ENCODE measurements around the gene PTPN14.

The PTPN14 gene

GRCh38 chr1:214321705-214322453, 229.5 kb downstream of the PTPN14 start:
- no peak overlapping the region for H3K27ac ChIP-seq (ENCODE audit: extremely low read depth, low read depth, low read length)
- no peak overlapping the region for H3K4me3 ChIP-seq (ENCODE audit: low read depth, low read length)
- no peaks in the 10 kb centered on the region for H3K9me3 ChIP-seq (ENCODE audit: control insufficient read depth, insufficient read depth, low read depth, low read length)
- POLR2A ChIA-PET, result no interaction called here
- TF ChIP-seq PRDM10 (tag by site-specific recombination; IDR thresholded peaks at IDR 0.05) (no peak), ZNF404 (tag by site-specific recombination; IDR thresholded peaks at IDR 0.05) (no peak), MYNN (tag by site-specific recombination; IDR thresholded peaks at IDR 0.05; ENCODE audit: borderline replicate concordance) (no peak), ZNF37A (tag by site-specific recombination; IDR thresholded peaks at IDR 0.05) (no peak), ZNF629 (tag by site-specific recombination; IDR thresholded peaks at IDR 0.05) (no peak), ZNF513 (tag by site-specific recombination; IDR thresholded peaks at IDR 0.05) (no peak), ZNF174 (tag by site-specific recombination; IDR thresholded peaks at IDR 0.05) (no peak), ZBTB1 (tag by site-specific recombination; IDR thresholded peaks at IDR 0.05) (no peak), ZNF530 (tag by site-specific recombination; IDR thresholded peaks at IDR 0.05; ENCODE audit: low read depth) (no peak)
- TF ChIP-seq, protein P1, sequence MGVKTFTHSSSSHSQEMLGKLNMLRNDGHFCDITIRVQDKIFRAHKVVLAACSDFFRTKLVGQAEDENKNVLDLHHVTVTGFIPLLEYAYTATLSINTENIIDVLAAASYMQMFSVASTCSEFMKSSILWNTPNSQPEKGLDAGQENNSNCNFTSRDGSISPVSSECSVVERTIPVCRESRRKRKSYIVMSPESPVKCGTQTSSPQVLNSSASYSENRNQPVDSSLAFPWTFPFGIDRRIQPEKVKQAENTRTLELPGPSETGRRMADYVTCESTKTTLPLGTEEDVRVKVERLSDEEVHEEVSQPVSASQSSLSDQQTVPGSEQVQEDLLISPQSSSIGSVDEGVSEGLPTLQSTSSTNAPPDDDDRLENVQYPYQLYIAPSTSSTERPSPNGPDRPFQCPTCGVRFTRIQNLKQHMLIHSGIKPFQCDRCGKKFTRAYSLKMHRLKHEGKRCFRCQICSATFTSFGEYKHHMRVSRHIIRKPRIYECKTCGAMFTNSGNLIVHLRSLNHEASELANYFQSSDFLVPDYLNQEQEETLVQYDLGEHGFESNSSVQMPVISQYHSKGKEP (tag by site-specific recombination; IDR thresholded peaks at IDR 0.05), result no peak
- no peaks in the 10 kb centered on the region for H3K4me1 ChIP-seq (ENCODE audit: control insufficient read depth, insufficient read depth, low read length)
- CTCF ChIA-PET, result interaction anchor here (1.3 to 2.5 kb wide), 2 partner anchors 9 to 61 kb away, joined by 3 to 17 read pairs; no protein-coding TSS in a partner anchor
- peaks cover 0 to 18% of the 10 kb centered on the region in 2 experiments; a peak in 1 of 3 replicates for H3K36me3 ChIP-seq (ENCODE audit: control insufficient read depth in 2 of 2, insufficient read depth in 1 of 2, low read length in 2 of 2)

GRCh38 chr1:214319938-214320337, 231.5 kb downstream of the PTPN14 start:
- H3K4me1 ChIP-seq (ENCODE audit: control insufficient read depth, insufficient read depth, low read length), result no peaks in the 10 kb centered on the region
- no peak overlapping the region for H3K4me3 ChIP-seq (ENCODE audit: low read depth, low read length)
- no peaks in the 10 kb centered on the region for H3K9me3 ChIP-seq (ENCODE audit: control insufficient read depth, insufficient read depth, low read depth, low read length)
- CTCF ChIA-PET, result interaction anchor here (0.7 to 5.5 kb wide), 4 partner anchors 8 to 175 kb away, joined by 3 to 45 read pairs (median 16); no protein-coding TSS in a partner anchor
- no peak overlapping the region for H3K27ac ChIP-seq (ENCODE audit: extremely low read depth, low read depth, low read length)
- peaks cover 0 to 18% of the 10 kb centered on the region in 2 experiments; a peak in 1 of 3 replicates for H3K36me3 ChIP-seq (ENCODE audit: control insufficient read depth in 2 of 2, insufficient read depth in 1 of 2, low read length in 2 of 2)
- POLR2A ChIA-PET, result no interaction called here
- TF ChIP-seq, protein P2, sequence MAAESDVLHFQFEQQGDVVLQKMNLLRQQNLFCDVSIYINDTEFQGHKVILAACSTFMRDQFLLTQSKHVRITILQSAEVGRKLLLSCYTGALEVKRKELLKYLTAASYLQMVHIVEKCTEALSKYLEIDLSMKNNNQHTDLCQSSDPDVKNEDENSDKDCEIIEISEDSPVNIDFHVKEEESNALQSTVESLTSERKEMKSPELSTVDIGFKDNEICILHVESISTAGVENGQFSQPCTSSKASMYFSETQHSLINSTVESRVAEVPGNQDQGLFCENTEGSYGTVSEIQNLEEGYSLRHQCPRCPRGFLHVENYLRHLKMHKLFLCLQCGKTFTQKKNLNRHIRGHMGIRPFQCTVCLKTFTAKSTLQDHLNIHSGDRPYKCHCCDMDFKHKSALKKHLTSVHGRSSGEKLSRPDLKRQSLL (tag by site-specific recombination; IDR thresholded peaks at IDR 0.05), result no peak
- TF ChIP-seq ZXDB (tag by site-specific recombination; IDR thresholded peaks at IDR 0.05) (no peak), ZNF169 (tag by site-specific recombination; IDR thresholded peaks at IDR 0.05) (no peak), ZNF558 (tag by site-specific recombination; IDR thresholded peaks at IDR 0.05) (no peak), ZNF544 (tag by site-specific recombination; IDR thresholded peaks at IDR 0.05) (no peak), ZNF704 (tag by site-specific recombination; IDR thresholded peaks at IDR 0.05) (no peak), ZBTB17 (tag by site-specific recombination; IDR thresholded peaks at IDR 0.05) (no peak), ZNF175 (tag by site-specific recombination; IDR thresholded peaks at IDR 0.05) (no peak)
- TF ChIP-seq, protein P3, sequence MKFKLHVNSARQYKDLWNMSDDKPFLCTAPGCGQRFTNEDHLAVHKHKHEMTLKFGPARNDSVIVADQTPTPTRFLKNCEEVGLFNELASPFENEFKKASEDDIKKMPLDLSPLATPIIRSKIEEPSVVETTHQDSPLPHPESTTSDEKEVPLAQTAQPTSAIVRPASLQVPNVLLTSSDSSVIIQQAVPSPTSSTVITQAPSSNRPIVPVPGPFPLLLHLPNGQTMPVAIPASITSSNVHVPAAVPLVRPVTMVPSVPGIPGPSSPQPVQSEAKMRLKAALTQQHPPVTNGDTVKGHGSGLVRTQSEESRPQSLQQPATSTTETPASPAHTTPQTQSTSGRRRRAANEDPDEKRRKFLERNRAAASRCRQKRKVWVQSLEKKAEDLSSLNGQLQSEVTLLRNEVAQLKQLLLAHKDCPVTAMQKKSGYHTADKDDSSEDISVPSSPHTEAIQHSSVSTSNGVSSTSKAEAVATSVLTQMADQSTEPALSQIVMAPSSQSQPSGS (tag by site-specific recombination; IDR thresholded peaks at IDR 0.05; ENCODE audit: low read depth), result peak; percentile 25; the same call in 1 of the 2 replicates
- TF ChIP-seq, protein P4, sequence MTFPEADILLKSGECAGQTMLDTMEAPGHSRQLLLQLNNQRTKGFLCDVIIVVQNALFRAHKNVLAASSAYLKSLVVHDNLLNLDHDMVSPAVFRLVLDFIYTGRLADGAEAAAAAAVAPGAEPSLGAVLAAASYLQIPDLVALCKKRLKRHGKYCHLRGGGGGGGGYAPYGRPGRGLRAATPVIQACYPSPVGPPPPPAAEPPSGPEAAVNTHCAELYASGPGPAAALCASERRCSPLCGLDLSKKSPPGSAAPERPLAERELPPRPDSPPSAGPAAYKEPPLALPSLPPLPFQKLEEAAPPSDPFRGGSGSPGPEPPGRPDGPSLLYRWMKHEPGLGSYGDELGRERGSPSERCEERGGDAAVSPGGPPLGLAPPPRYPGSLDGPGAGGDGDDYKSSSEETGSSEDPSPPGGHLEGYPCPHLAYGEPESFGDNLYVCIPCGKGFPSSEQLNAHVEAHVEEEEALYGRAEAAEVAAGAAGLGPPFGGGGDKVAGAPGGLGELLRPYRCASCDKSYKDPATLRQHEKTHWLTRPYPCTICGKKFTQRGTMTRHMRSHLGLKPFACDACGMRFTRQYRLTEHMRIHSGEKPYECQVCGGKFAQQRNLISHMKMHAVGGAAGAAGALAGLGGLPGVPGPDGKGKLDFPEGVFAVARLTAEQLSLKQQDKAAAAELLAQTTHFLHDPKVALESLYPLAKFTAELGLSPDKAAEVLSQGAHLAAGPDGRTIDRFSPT (tag by site-specific recombination; IDR thresholded peaks at IDR 0.05), result no peak

All from HEK293 (cell line).